ENCODE measurements around the gene MTOR.

The MTOR gene

DNA sequence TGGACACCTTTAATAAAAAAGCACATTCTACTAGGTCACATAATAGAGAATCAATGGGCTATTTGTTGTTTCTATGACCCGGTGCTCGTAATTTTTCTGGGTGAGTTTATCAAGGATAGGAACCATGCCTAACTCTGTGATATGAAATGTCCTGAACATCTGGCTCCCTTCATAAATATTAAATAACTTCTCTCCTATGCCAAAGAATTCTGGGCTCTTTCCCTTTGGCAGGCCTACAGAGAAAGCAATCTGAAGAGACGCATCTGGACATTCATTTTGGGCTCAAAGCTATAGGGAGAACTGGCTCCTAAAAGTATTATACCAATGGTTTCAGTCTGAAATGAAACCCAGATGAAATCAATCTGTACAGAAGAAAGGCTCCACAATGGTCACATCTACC is 112.0 kb downstream of the MTOR start:
- no peak for DNase-seq (ENCODE audit: low read depth)

DNA sequence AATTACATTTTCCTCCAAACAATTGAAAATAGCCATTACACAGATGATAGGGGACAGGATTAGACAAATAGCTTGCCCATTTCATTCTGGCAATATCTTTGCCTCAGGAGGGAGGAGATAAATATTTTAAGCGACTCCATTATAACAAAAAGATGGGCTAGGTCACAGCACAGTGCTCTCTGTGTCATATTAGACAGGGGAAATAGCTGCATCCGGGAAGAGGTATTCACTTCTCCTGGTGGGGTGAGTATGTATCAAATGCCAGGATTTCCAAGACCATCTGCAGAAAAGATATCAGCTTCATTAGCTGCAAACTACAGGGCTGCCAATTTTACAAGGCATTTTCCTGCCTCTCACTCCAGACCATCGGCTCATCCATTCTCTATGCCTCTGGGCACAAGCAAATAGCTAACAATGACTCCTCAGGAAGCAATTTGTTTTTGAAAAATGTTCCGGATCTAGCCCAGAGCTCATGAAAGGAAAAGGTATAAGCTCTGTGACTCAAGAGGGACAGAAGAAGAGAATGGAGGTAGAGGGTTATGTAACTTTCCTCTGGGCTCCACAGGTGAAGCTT is 115.1 kb downstream of the MTOR start:
- DNase-seq (ENCODE audit: low read depth) = no peak

DNA sequence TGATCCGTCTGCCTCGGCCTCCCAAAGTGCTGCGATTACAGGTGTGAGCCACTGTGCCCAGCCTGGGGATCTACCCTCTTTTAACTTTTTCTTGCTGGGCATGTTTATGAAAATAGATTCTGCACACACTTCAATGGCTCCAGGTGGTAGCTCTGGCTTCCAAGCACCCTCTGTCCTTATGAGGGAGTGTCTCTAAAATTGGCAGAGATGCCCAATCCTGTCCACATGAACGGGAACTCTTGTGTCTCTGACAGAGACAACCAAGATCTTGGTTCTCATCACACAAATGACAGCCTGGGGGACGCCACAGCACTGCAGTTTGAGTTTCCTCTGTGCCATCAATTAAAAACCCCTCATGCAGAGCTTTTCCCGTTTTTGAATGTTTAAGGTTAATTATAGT is 116.6 kb downstream of the MTOR start:
- no peak for DNase-seq (ENCODE audit: low read depth)

DNA sequence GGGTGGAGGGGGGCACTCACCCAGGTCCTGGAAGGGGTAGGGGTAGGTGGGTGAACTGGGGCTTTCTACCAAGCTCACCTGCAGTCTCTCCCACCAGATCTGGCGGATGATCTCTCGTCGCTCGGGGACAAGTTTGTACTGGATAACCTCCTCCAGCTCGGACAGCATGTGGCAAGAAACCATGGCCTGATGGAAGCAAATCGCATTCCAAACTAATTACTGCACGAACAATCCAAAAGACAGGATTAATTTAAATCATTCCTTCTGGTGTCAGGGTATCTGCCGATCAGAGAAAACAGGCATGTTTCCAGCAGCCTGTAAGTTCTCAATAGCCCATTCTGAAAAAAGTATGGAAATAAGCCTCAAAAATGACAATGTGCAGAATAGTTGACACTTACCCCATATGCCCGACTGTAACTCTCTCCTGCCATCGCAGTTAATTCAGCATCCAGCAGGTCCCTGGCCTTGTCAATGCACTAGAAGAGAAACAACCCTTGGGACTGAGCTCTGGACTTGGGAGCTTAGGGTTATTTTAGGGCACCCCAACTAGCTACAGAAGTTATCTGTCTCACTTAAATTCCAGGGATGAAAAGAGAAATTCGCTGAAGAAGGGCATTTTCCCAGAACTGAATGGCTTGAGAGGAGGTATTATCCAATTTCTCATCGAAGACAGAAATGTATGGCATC is 117.6 kb downstream of the MTOR start:
- DNase-seq (ENCODE audit: low read depth) = no peak

DNA sequence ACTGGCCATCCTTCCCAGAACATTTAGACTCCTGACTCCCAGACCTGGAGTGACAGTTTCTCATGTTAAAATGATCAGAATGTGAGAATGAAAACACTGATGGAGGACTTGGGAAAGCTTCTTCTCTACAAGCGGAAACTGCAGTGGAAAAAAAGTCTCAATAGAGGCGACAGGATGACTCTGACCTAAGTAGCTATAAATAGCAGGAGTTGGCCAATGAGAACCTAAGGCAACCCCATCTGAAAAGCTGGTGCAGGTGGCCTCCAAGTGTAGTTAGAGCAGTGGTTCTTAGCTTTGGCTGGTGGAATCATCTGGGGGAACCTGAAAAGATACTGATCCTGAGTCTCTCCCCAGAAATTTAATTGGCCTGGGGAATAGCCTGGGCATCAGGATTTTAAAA is 118.4 kb downstream of the MTOR start:
- no peak for DNase-seq (ENCODE audit: low read depth)

DNA sequence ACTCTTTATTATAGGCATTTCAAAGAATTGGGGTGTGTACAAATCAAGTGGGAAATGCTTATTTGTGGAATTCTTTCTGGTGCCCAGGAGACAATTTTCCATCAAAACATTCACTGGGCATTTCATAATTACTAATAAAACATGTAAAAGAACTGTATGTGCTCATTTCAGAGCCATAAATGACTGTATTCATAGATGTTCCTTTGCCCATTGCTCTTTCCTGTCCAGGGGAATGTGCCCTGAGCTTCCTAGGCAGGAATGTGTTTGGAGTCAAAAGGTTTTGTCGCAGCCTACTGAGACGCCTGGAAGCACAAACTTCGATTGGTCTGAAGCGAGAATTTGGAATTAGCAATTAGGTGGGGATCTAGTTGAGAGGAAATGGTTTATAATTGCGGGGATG is 119.0 kb downstream of the MTOR start:
- no peak for DNase-seq (ENCODE audit: low read depth)

DNA sequence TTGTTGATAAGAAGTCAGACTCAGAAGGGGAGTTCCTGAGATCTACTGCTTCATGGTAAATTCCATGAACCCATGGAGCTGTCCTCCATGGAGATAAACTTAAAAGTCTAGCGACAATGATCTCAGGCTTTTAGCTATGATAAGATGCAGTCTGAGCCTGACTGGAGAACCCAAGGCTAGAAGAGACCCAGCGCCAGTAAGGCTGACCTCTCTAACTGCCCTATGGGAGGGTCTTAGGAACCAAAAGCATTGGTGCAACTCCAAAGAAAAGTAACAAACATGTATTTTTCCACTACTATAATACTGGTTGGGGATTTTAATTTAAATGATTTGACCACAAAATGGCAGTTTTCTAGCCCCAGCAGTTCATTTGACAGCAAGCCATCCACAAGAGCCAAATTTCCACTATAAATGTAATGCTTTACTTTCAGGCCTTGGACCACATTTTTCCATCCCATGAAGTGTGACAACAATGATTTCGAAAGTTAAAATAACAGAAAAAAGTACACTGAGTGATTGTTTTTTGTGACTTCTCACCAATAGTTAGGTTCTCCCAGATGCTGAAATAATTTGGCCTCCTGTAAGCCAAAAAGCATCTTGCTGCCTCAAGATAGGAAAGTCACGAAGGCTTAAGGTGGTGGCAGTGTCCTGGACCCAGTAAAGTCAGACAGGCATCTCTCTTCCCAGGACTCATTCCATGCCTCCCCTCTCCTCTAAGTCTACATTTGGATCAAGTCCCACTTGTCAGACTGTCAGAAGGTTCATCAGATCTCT is 119.5 kb downstream of the MTOR start:
- no peak for DNase-seq (ENCODE audit: low read depth)

DNA sequence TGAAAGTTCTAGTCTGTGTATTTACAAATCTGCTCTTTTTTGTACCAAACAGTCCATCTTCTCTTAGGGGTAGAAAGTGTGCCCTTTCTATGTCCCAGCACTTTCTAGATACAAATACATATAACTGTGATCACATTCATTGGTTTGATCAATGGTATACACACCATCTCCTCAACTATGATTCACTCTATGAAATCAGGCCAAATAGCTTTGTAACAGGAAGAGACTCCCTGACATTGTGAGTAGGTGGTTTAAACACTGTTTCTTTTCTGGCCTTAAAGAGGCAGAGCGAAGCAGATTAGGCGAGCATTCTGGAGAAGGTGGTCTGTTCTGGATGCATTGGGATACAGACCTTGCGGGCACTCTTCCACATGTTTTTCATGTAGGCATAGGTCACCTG is 123.4 kb downstream of the MTOR start:
- DNase-seq (ENCODE audit: low read depth) = no peak

DNA sequence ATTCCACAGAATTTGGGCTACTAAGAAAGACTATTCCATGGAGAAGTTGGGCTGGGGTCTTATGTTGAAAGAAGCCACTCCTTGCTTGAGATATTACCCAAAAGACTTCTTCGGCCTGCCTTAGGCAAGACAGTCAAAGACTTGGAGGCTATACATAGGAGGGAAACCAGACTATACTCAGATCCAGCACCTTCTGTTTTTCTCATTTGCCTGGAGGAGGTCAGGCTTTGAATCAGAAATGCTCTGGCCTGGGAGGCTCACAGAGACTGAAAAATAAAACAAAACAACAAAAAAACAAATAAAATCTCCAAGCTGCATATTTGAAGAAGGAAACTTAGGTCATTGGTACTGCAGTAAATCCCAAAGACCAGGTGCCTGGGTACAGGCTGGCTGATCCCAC is 124.3 kb downstream of the MTOR start:
- DNase-seq (ENCODE audit: low read depth) = no peak

DNA sequence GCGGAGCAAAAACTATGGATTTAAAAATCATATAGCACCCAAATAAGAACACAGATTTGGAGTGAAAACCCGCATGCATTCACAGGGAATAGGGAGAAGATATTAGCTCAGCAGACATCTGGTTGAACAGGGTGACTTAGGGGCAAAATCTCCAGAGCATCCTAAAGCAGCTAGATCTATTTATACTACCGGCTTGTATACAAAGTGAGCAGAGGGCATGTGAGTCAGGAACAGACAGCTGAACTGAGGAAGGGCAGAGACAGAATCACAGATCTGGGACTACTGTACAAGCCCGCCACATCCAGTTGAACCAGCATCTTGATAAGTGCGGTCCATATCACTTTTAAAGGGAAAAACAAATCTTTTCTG is 127.5 kb downstream of the MTOR start:
- DNase-seq (ENCODE audit: low read depth) = no peak

DNA sequence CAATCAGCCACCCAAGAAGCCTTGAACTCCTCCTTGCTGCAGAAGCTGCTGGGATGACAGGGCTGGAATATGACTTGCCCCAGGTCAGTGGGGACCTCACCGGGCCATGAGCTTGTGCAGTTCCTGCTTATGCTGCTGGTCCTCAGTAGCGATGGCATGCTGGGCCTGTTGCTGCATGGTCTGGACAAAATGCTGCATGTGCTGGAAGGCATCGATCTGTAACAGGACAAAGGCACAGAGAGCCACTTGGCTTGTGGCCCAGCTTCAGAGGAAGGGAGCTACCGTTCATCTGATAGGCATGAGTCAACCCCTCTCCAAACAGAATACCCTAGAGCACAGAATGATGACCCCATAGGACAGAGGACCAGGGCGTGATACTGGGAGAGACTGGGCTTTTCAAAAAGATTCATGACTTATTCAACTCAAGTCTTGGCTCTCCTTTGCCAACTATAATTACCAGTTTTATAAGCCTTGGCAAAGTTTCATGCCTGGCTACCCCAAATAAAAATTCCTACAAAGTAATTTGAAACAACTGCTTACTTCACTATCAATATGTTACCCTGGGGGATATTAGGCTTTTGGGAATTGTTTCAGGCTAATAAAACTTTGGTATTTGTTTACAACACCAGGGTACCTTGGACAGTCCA is 128.0 kb downstream of the MTOR start:
- no peak for DNase-seq (ENCODE audit: low read depth)

DNA sequence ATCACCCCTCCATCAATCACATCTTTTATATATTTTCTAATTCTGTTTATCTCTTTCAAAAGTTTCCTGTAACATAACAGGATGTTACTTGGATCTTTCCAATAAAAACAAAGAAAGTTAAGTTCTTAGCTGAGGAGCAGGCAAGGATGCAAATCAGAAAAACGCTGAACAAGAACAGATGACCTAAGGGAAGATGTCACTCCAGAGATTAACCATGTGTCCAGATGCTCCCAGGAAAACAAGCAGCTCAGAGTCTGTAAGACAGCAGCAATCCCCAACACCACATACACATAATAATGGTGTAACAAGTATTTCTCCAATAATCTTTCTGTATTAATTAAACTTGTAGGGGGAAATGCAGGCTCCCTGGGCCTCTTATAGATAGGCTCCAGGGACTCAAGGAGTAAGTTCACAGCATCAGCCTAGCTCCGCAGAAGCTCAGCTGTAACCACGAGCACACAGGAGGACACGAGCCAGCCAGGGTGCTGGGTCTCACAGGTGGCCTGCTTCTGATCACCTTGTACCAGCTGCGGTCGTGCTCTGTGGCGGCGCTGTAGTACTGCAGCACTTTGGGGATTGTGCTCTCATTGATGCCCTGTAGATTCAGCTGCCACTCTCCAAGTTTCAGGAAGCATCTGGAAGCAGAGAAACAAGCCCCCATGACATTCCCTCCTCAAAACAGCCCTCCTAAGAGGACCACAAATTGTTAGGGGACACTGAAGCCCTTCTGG is 129.6 kb downstream of the MTOR start:
- no peak for DNase-seq (ENCODE audit: low read depth)

DNA sequence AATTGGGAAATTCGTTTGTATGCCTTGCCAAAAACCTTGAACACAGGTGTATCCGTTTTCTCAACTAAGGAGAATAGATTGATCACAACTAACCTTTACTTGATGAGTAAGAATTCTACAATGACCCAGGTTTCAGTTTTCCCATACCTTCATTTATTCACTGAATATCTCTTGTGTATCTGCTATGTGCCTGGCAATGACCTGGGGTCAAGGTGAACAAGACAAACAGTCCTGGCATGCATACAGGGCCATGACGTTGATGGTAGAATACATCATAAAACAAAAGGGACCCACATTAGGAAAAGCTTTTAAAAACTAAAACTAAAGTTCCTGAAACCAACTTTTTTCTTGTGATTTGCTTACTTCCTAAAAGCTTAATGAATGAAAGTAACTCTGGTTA is 130.5 kb downstream of the MTOR start:
- DNase-seq (ENCODE audit: low read depth) = no peak

DNA sequence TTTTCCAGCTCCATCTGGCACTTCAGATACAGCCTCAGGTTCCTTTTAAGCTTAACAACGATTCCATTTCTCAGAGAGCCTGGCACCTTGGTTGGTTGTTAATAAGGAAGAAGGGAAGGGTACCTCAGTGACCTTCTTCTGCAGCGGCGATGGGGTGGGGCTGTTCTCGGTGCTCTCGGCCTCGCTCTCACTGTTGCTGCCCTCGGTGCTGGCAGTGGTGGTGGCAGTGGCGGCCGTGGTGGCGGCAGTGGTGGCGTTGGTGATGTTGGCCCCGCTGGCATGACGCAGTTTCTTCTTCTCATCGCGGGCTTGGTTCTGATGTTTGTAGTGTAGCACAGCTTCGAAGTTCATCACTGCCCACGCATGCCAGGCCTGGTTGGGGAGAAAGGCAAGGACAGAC is 131.9 kb downstream of the MTOR start:
- DNase-seq (ENCODE audit: low read depth) = no peak

DNA sequence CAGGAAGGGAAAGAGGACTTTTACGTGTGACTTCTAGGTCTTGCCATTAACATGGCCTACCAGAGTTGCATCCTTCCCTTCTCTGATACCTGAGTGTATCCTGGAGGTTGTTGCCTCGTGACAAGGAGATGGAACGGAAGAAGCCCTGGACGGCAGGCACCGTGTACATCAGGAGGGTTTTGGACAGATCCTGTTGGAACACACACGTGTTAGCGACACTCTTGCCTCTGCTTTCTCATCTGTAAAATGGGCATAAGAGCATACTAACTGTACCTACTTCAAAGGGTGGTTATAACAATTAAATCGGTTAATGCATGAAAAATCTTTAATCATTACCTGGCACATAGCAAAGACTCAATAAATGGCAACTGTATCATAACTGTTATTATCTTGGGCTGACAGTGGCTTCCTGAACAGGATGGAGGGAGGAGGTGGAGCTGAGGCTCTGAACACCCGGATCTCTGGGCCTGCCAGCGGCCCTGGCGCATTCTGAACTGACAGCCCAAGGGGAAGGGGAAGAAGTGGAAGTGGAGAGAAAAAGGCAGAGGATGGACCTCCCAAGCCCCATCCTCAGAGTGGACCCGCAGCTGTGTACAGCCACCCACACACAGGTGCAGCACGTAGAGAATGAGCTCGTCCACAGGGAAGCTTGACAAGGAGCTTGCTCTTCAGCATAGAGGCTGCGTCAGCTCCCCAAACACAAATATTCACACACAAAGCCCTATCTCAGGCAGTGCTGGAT is 132.5 kb downstream of the MTOR start:
- no peak for DNase-seq (ENCODE audit: low read depth)

DNA sequence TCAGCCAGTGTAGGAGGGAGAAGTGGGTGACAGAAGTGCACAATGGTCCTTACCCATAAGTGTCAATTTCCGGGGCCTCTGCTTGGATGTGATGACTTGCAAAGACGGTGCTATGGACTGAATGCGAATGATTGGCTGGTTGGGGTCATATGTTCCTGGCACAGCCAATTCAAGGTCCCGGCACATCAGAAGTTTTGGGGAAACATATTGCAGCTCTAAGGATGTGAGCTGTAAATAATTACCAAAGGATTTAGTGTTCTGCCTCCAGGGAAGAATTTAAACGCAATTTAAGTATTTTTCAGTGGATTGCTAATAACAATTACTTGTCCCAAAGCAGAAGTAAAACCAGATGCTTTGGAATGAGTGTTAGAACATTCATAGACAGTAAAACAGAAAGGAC is 135.8 kb downstream of the MTOR start:
- DNase-seq (ENCODE audit: low read depth) = no peak

DNA sequence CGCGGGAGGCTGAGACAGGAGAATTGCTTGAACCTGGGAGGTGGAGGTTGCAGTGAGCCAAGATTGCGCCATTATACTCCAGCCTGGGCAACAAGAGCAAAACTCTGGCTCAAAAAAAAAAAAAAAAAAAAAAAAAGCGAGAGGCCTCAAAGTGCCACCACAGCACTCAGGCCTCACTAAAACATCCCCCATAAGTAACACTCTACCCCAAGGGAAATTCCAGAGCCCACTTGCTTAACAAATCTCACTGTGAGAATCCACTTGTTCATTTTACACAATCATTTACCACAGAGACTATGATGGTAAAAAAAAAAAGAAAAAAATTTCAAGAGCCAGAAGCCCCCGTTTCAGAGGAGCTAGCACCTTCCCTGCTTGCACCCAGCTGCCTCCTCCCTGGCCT is 136.4 kb downstream of the MTOR start:
- no peak for DNase-seq (ENCODE audit: low read depth)

DNA sequence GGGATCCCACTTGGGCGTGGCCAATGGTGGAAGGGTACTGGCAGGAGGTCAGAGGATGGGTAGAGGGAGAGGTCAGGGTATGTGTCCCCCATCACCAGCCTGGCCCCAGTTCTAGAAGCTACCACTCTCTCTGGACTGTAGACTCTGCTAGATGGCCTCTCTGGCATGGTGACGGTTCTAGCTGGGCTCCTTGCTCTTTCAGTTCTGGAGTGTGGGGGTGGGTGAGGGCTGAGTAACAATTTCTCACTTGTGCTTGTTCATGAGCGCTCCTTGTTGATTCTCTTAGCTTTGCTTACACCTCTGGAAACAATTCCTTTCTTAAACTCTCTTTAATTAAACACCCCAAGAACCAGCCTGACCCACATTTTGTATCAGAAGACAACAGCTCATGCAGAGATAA is 137.4 kb downstream of the MTOR start:
- no peak for DNase-seq (ENCODE audit: low read depth)

DNA sequence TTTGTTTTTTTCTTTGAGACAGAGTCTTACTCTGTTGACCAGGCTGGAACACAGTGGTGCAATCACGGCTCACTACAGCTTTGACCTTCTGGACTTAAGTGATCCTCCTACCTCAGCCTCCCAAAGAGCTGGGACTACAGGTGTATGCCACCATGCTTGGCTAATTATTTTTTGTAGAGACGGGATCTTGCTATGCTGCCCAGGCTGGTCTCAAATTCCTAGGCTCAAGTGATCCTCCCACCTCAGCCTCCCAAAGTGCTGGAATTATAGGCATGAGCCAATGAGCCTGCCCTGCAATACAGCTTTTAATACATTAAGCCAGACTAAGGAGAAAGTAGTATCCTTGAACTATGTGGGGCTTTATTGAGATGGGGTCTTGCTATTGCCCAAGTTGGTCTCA is 146.0 kb downstream of the MTOR start:
- DNase-seq (ENCODE audit: low read depth) = no peak

DNA sequence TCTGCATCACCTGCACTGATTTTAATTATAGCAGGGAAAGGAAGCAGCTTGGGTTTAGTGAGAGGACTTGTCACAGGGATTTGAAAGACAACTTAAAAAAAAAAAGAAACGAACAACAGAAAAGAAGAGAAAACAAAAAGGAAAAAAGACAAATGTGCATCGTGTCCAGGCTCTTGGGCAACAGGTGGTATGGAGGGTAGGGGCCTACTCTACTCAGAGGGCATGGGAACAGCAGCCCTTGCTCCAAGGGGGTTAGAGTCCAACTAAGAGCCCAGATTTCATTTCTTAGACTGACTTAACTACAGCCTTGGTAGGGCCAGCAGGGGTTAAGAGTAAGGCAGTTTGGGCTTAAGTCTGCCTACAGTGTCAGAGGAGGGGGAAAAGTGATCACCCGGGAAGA is 147.4 kb downstream of the MTOR start:
- no peak for DNase-seq (ENCODE audit: low read depth)

DNA sequence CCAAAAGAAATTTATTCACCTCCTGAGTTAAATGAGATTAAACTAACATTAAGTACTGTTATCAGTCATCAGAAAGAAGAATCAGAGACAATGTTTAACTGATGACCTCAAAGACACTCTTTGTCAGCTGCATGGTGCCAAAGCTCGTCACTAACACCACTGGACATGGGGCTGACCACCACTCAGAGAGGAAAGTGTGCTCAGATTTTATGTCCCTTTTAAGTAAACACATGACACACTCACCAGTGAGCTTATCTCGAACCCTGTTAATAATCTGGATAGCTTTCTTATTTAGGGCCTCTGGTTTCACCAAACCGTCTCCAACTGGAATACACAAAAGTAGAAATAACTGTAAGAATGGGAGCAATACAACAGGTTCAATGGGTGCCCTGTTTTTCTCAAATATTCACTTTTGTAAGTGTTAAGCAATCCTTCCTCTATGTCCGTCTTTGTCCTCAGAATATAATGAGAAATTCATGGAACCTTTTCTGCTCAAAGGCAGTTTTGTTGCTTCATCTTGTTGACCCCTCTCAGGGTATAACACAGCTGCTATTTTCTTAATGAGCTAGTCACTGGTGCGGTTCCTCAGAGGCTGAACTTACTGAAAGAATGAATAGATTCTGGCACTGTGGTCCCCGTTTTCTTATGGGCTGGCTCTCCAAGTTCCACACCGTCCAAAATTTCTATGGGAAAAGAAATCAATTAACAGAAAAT is 153.1 kb downstream of the MTOR start:
- no peak for DNase-seq (ENCODE audit: low read depth)
